Muscle layer of colon (tissue), 2 donors: ENCODE data around the gene DLX1.
A peak's percentile ranks its signal among the peaks of the same experiment; 100 is the strongest.

Source experiments
- H3K27ac ChIP-seq: one replicate; pipeline ENCODE4 v1.7.0; 2013; ENCODE audit warnings: low read depth, mild to moderate bottlenecking, low read length, moderate library complexity
- H3K27me3 ChIP-seq, 2 donors: one replicate each; pipeline ENCODE4 v1.7.0; 2013; ENCODE audit warnings: low read length in 2 of 2, mild to moderate bottlenecking in 2 of 2; ENCODE audit not compliant: insufficient read depth in 2 of 2, control insufficient read depth in 1 of 2
- H3K36me3 ChIP-seq: one replicate; pipeline ENCODE4 v1.7.0; 2013; ENCODE audit warnings: mild to moderate bottlenecking, low read length; ENCODE audit not compliant: insufficient read depth
- H3K4me1 ChIP-seq: one replicate; pipeline ENCODE4 v1.7.0; 2013; ENCODE audit warnings: mild to moderate bottlenecking, low read length; ENCODE audit not compliant: insufficient read depth
- H3K4me3 ChIP-seq, 2 donors: one replicate each; pipeline ENCODE4 v1.7.0; 2013; ENCODE audit warnings: low read length in 2 of 2, low read depth in 1 of 2, mild to moderate bottlenecking in 1 of 2, moderate library complexity in 1 of 2
- H3K9ac ChIP-seq: one replicate; pipeline ENCODE4 v1.7.0; 2013; ENCODE audit warnings: low read length
- H3K9me3 ChIP-seq: one replicate; pipeline ENCODE4 v1.7.0; 2013; ENCODE audit warnings: mild to moderate bottlenecking, low read length
- donor health status: abdominal sarcoma.
- donor health status: Adenocarcinoma of cecum.

DLX1 gene

GRCh38 chr2:172090044-172090961, 5.0 kb downstream of the DLX1 start:
- H3K9ac ChIP-seq = no peak overlapping the region
- no peaks in the 10 kb centered on the region for H3K36me3 ChIP-seq
- no peak overlapping the region for H3K4me3 ChIP-seq
- peaks cover 5% of the 10 kb centered on the region for H3K9me3 ChIP-seq
- H3K27ac ChIP-seq = no peak overlapping the region
- peaks cover 28% of the 10 kb centered on the region for H3K4me1 ChIP-seq
- peaks cover 95 to 98% of the 10 kb centered on the region in 2 donors for H3K27me3 ChIP-seq

- peaks cover 95 to 98% of the 10 kb centered on the region in 2 donors for H3K27me3 ChIP-seq
- H3K27ac ChIP-seq = no peak overlapping the region
- peaks cover 5% of the 10 kb centered on the region for H3K9me3 ChIP-seq
- no peak overlapping the region for H3K4me3 ChIP-seq
- H3K4me1 ChIP-seq = peaks cover 29% of the 10 kb centered on the region
- H3K9ac ChIP-seq = no peak overlapping the region
- no peaks in the 10 kb centered on the region for H3K36me3 ChIP-seq
These were observed 5.8 kb downstream of the DLX1 start for GRCh38 chr2:172091000-172091641.

GRCh38 chr2:172091761-172092566, 6.7 kb downstream of the DLX1 start:
- Histone ChIP-seq H3K27ac (no peak overlapping the region), H3K27me3 (peaks cover 95 to 98% of the 10 kb centered on the region in 2 donors), H3K9ac (no peak overlapping the region), H3K4me3 (no peak overlapping the region), H3K4me1 (peaks cover 32% of the 10 kb centered on the region), H3K9me3 (peaks cover 5% of the 10 kb centered on the region), H3K36me3 (no peaks in the 10 kb centered on the region)

- H3K27ac ChIP-seq = no peak overlapping the region
These were observed 7.6 kb downstream of the DLX1 start for GRCh38 chr2:172092716-172093415.

GRCh38 chr2:172093416-172094293, 8.3 kb downstream of the DLX1 start:
- no peak overlapping the region for H3K4me3 ChIP-seq
- H3K36me3 ChIP-seq = no peaks in the 10 kb centered on the region
- no peak overlapping the region for H3K27ac ChIP-seq
- peaks cover 95 to 98% of the 10 kb centered on the region in 2 donors for H3K27me3 ChIP-seq
- peaks cover 36% of the 10 kb centered on the region for H3K4me1 ChIP-seq
- no peak overlapping the region for H3K9ac ChIP-seq
- H3K9me3 ChIP-seq = peaks cover under 1% of the 10 kb centered on the region

More at GRCh38 chr2:172092716-172093415, 7.6 kb downstream of the DLX1 start:
- Histone ChIP-seq H3K4me3 (no peak overlapping the region), H3K36me3 (no peaks in the 10 kb centered on the region), H3K9ac (no peak overlapping the region), H3K27me3 (peaks cover 95 to 98% of the 10 kb centered on the region in 2 donors), H3K4me1 (peaks cover 39% of the 10 kb centered on the region), H3K9me3 (peaks cover 5% of the 10 kb centered on the region)

- Histone ChIP-seq H3K27me3 (peaks cover 95 to 98% of the 10 kb centered on the region in 2 donors), H3K4me1 (peaks cover 36% of the 10 kb centered on the region), H3K9ac (no peak overlapping the region), H3K4me3 (peak overlapping the region in 1 of 2 donors; percentile 46), H3K27ac (no peak overlapping the region), H3K36me3 (no peaks in the 10 kb centered on the region), H3K9me3 (no peaks in the 10 kb centered on the region)
These were observed 9.2 kb downstream of the DLX1 start for GRCh38 chr2:172094294-172095145.

- Histone ChIP-seq H3K9ac (no peak overlapping the region), H3K36me3 (no peaks in the 10 kb centered on the region), H3K27ac (no peak overlapping the region), H3K4me1 (peaks cover 36% of the 10 kb centered on the region), H3K4me3 (peak overlapping the region in 1 of 2 donors; percentile 46), H3K9me3 (no peaks in the 10 kb centered on the region), H3K27me3 (peaks cover 95 to 98% of the 10 kb centered on the region in 2 donors)
These were observed 10.0 kb downstream of the DLX1 start for GRCh38 chr2:172095146-172095904.

GRCh38 chr2:172095905-172096625, 10.8 kb downstream of the DLX1 start:
- H3K4me3 ChIP-seq = peak overlapping the region in 1 of 2 donors; percentile 4
- peaks cover 95 to 98% of the 10 kb centered on the region in 2 donors for H3K27me3 ChIP-seq
- H3K9ac ChIP-seq = no peak overlapping the region
- no peaks in the 10 kb centered on the region for H3K36me3 ChIP-seq
- no peak overlapping the region for H3K27ac ChIP-seq
- peaks cover 40% of the 10 kb centered on the region for H3K4me1 ChIP-seq
- no peaks in the 10 kb centered on the region for H3K9me3 ChIP-seq
